ENCODE data around the gene PBX2. TPM values are rescaled to one million over a fixed set of nuclear protein-coding genes. Genes with fewer than 3 reads are reported as not detected.

PBX2 gene
- total RNA-seq (100 to 1,000 TPM; 188 to 192 TPM), polyA plus RNA-seq (1 to 10 TPM in 1 of 2 donors, under 1 TPM in 1; 0.57 to 1.8 TPM)

- Histone ChIP-seq H3K9me3 (ENCODE audit: control insufficient read depth in 1 of 2, low read length in 2 of 2) (no peaks in the 10 kb centered on the region), H3K36me3 (ENCODE audit: insufficient read depth, low read length) (peaks cover 22% of the 10 kb centered on the region), H3K27ac (ENCODE audit: low read depth, low read length) (peak within 1 kb of the TSS; percentile 98), H3K27me3 (ENCODE audit: insufficient read depth, low read length) (no peaks in the 10 kb centered on the region), H3K4me1 (ENCODE audit: insufficient read depth, low read length) (peaks cover 64% of the 10 kb centered on the region), H3K4me3 (ENCODE audit: low read length in 2 of 2) (peak within 1 kb of the TSS; percentile 81 to 99)
- Mint-ChIP-seq H3K27ac (peak within 1 kb of the TSS; percentile 93 to 100 (median 99)), H3K27me3 (no peaks in the 10 kb centered on the region), H3K36me3 (peaks cover 53 to 63% of the 10 kb centered on the region in 2 donors), H3K4me1 (peaks cover 48 to 85% (median 54%) of the 10 kb centered on the region in 4 donors), H3K4me3 (peak within 1 kb of the TSS; percentile 98 to 100 (median 99)), H3K9me3 (peaks cover 0 to 2% (median 0%) of the 10 kb centered on the region in 8 donors)
- CTCF ChIA-PET (ENCODE audit: partially characterized antibody), result interaction anchor here (0.9 to 3.3 kb wide), 4 partner anchors 10 to 72 kb away, joined by 3 to 18 read pairs (median 8); no protein-coding TSS in a partner anchor
- intact Hi-C loops (cut with micrococcal nuclease), result loop anchor here (1.0 to 10.0 kb wide), 5 partner anchors 12 to 1225 kb away; partner anchors contain the start of genes ATF6B, CUTA, HSD17B8 and PHF1
- peak; percentile 73 to 85 (median 76) for DNase-seq
- POLR2A ChIA-PET (ENCODE audit: partially characterized antibody), result interaction anchor here (0.9 to 12.7 kb wide), 12 partner anchors 11 to 1087 kb away, joined by 3 to 408 read pairs (median 5); partner anchors contain the start of genes AGPAT1, ATF6B, B3GALT4 and BAG6
These were observed at the start of gene PBX2 for GRCh38 chr6:32190054-32190851. PBX2 (minus strand) TSS chr6:32190202; CDS start chr6:32189915, 287 bp downstream.

- Mint-ChIP-seq H3K27me3 (peaks cover 0 to 2% of the 10 kb centered on the region in 2 donors), H3K36me3 (no peaks in the 10 kb centered on the region), H3K27ac (peak overlapping the region in 1 of 7 donors; percentile 53), H3K4me3 (no peak overlapping the region), H3K4me1 (peaks cover 0 to 4% (median under 1%) of the 10 kb centered on the region in 4 donors), H3K9me3 (no peaks in the 10 kb centered on the region)
- Histone ChIP-seq H3K9me3 (ENCODE audit: control insufficient read depth in 1 of 2, low read length in 2 of 2) (no peaks in the 10 kb centered on the region), H3K36me3 (ENCODE audit: insufficient read depth, low read length) (no peaks in the 10 kb centered on the region), H3K27me3 (ENCODE audit: insufficient read depth, low read length) (no peaks in the 10 kb centered on the region), H3K4me1 (ENCODE audit: insufficient read depth, low read length) (peaks cover under 1% of the 10 kb centered on the region), H3K27ac (ENCODE audit: low read depth, low read length) (no peak overlapping the region), H3K4me3 (ENCODE audit: low read length in 2 of 2) (no peak overlapping the region)
- ChIA-PET CTCF (ENCODE audit: partially characterized antibody) (interaction anchor here (1.0 to 1.3 kb wide), 2 partner anchors 22 to 121 kb away, joined by 3 read pairs; no protein-coding TSS in a partner anchor), POLR2A (ENCODE audit: partially characterized antibody) (no interaction called here)
- no peak for DNase-seq
- intact Hi-C loops (cut with micrococcal nuclease), result no loop called here
These were observed 49.5 kb upstream of the PBX2 start for GRCh38 chr6:32239462-32239861.

GRCh38 chr6:32234934-32235333, 44.9 kb upstream of the PBX2 start:
- no peak overlapping the region for H3K4me3 ChIP-seq (ENCODE audit: low read length in 2 of 2)
- Mint-ChIP-seq H3K27me3 (peaks cover 0 to 2% of the 10 kb centered on the region in 2 donors), H3K36me3 (no peaks in the 10 kb centered on the region), H3K9me3 (peaks cover 0 to 2% (median 0%) of the 10 kb centered on the region in 8 donors), H3K4me3 (no peak overlapping the region), H3K4me1 (no peaks in the 10 kb centered on the region), H3K27ac (no peak overlapping the region)
- H3K4me1 ChIP-seq (ENCODE audit: insufficient read depth, low read length), result no peaks in the 10 kb centered on the region
- no peaks in the 10 kb centered on the region for H3K27me3 ChIP-seq (ENCODE audit: insufficient read depth, low read length)
- intact Hi-C loops (cut with micrococcal nuclease), result no loop called here
- DNase-seq, result no peak
- no peak overlapping the region for H3K27ac ChIP-seq (ENCODE audit: low read depth, low read length)
- H3K36me3 ChIP-seq (ENCODE audit: insufficient read depth, low read length), result no peaks in the 10 kb centered on the region
- ChIA-PET POLR2A (ENCODE audit: partially characterized antibody) (no interaction called here), CTCF (ENCODE audit: partially characterized antibody) (interaction anchor here (2.1 kb wide), 1 partner anchor 10 kb away, joined by 7 read pairs; no protein-coding TSS in a partner anchor)
- H3K9me3 ChIP-seq (ENCODE audit: control insufficient read depth in 1 of 2, low read length in 2 of 2), result no peaks in the 10 kb centered on the region

GRCh38 chr6:32226434-32226833, 36.4 kb upstream of the PBX2 start:
- H3K9me3 ChIP-seq (ENCODE audit: control insufficient read depth in 1 of 2, low read length in 2 of 2), result no peaks in the 10 kb centered on the region
- H3K27ac ChIP-seq (ENCODE audit: low read depth, low read length), result no peak overlapping the region
- Mint-ChIP-seq H3K27ac (no peak overlapping the region), H3K4me1 (peaks cover 0 to 4% (median 2%) of the 10 kb centered on the region in 4 donors), H3K4me3 (no peak overlapping the region), H3K9me3 (no peaks in the 10 kb centered on the region), H3K27me3 (no peaks in the 10 kb centered on the region), H3K36me3 (no peaks in the 10 kb centered on the region)
- H3K4me1 ChIP-seq (ENCODE audit: insufficient read depth, low read length), result no peaks in the 10 kb centered on the region
- intact Hi-C loops (cut with micrococcal nuclease), result no loop called here
- CTCF ChIA-PET (ENCODE audit: partially characterized antibody), result no interaction called here
- no peaks in the 10 kb centered on the region for H3K27me3 ChIP-seq (ENCODE audit: insufficient read depth, low read length)
- POLR2A ChIA-PET (ENCODE audit: partially characterized antibody), result no interaction called here
- DNase-seq, result no peak
- no peak overlapping the region for H3K4me3 ChIP-seq (ENCODE audit: low read length in 2 of 2)
- no peaks in the 10 kb centered on the region for H3K36me3 ChIP-seq (ENCODE audit: insufficient read depth, low read length)

- Mint-ChIP-seq H3K4me1 (peaks cover 0 to 4% (median 2%) of the 10 kb centered on the region in 4 donors), H3K36me3 (no peaks in the 10 kb centered on the region), H3K4me3 (no peak overlapping the region), H3K9me3 (no peaks in the 10 kb centered on the region), H3K27ac (peak overlapping the region in 2 of 7 donors; percentile 15 to 22), H3K27me3 (no peaks in the 10 kb centered on the region)
- ChIA-PET POLR2A (ENCODE audit: partially characterized antibody) (no interaction called here), CTCF (ENCODE audit: partially characterized antibody) (no interaction called here)
- no peaks in the 10 kb centered on the region for H3K4me1 ChIP-seq (ENCODE audit: insufficient read depth, low read length)
- H3K27me3 ChIP-seq (ENCODE audit: insufficient read depth, low read length), result no peaks in the 10 kb centered on the region
- no peak overlapping the region for H3K27ac ChIP-seq (ENCODE audit: low read depth, low read length)
- no peak for DNase-seq
- no peak overlapping the region for H3K4me3 ChIP-seq (ENCODE audit: low read length in 2 of 2)
- intact Hi-C loops (cut with micrococcal nuclease), result no loop called here
- H3K9me3 ChIP-seq (ENCODE audit: control insufficient read depth in 1 of 2, low read length in 2 of 2), result no peaks in the 10 kb centered on the region
- H3K36me3 ChIP-seq (ENCODE audit: insufficient read depth, low read length), result no peaks in the 10 kb centered on the region
These were observed 34.7 kb upstream of the PBX2 start for GRCh38 chr6:32224696-32225095.

GRCh38 chr6:32223258-32224235, 33.5 kb upstream of the PBX2 start, which contains the start of gene NOTCH4:
NOTCH4 (minus strand) TSS chr6:32224067; CDS start chr6:32223928, 139 bp downstream.
- Mint-ChIP-seq H3K9me3 (no peaks in the 10 kb centered on the region), H3K4me3 (no peak within 1 kb of the TSS), H3K4me1 (peaks cover 0 to 4% (median 2%) of the 10 kb centered on the region in 4 donors), H3K36me3 (no peaks in the 10 kb centered on the region), H3K27ac (peak within 1 kb of the TSS in 3 of 7 donors; percentile 15 to 60 (median 22)), H3K27me3 (no peaks in the 10 kb centered on the region)
- DNase-seq, result no peak
- Histone ChIP-seq H3K4me1 (ENCODE audit: insufficient read depth, low read length) (no peaks in the 10 kb centered on the region), H3K4me3 (ENCODE audit: low read length in 2 of 2) (no peak within 1 kb of the TSS), H3K9me3 (ENCODE audit: control insufficient read depth in 1 of 2, low read length in 2 of 2) (no peaks in the 10 kb centered on the region), H3K27me3 (ENCODE audit: insufficient read depth, low read length) (no peaks in the 10 kb centered on the region), H3K36me3 (ENCODE audit: insufficient read depth, low read length) (no peaks in the 10 kb centered on the region), H3K27ac (ENCODE audit: low read depth, low read length) (no peak within 1 kb of the TSS)
- CTCF ChIA-PET (ENCODE audit: partially characterized antibody), result no interaction called here
- intact Hi-C loops (cut with micrococcal nuclease), result no loop called here
- POLR2A ChIA-PET (ENCODE audit: partially characterized antibody), result no interaction called here

Data from CD4-positive, alpha-beta memory T cell (primary cell).